ENCODE measurements around the gene GSTM3. TPM values are rescaled to one million over a fixed set of nuclear protein-coding genes. Genes with fewer than 3 reads are reported as not detected.
"Not testable (repeated sequence)": the region's sequence is repeated elsewhere in the genome, so short reads cannot be mapped to it uniquely, and the experiment has no call there.

The GSTM3 gene
- total RNA-seq, 1 donor from 2014 or later: 93.7 TPM

DNA sequence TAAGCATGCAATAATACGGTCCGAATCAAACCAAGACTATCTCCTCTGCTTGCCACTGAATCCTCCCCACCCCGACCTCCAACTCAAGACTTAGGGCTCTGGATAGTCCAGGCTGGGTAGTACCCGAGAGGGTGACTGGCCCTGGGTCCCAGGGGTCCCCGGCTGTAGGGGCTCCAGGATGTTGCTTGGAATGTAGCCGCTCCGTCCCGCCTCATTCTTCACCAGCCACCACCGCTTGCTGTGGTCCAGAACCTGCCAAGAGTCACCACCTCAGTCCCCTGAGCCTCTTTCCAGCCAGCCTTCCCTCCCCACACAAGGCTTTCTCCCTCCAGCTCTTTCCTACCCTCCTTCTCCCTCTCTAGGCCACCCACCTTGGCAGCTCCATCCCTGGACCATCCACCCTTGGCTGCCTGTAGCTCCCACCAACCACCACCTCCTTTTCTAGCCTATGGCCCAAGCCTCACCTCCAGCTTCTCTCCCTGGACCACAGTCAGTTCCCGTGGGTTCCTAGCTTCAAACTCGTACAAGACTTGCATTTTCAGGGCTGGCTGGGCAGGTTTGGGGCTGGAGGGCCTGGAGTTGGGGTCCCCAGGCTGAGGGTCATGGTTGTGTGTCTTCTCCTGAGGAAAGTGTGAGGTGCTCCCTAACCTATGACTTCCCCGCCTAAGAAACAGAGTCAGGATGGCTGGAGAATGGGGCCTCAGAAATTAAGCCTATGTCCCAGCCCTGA, 10.9 kb upstream of the GSTM3 start:
- DNase-seq: no peak
- TF ChIP-seq, protein P1, sequence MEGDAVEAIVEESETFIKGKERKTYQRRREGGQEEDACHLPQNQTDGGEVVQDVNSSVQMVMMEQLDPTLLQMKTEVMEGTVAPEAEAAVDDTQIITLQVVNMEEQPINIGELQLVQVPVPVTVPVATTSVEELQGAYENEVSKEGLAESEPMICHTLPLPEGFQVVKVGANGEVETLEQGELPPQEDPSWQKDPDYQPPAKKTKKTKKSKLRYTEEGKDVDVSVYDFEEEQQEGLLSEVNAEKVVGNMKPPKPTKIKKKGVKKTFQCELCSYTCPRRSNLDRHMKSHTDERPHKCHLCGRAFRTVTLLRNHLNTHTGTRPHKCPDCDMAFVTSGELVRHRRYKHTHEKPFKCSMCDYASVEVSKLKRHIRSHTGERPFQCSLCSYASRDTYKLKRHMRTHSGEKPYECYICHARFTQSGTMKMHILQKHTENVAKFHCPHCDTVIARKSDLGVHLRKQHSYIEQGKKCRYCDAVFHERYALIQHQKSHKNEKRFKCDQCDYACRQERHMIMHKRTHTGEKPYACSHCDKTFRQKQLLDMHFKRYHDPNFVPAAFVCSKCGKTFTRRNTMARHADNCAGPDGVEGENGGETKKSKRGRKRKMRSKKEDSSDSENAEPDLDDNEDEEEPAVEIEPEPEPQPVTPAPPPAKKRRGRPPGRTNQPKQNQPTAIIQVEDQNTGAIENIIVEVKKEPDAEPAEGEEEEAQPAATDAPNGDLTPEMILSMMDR (IDR thresholded peaks at IDR 0.05; ENCODE audit: borderline replicate concordance): no peak
- H3K4me3 ChIP-seq: no peak overlapping the region
- no peak overlapping the region for H3K27ac ChIP-seq (replicated peaks)
- no peaks in the 10 kb centered on the region for H3K9me3 ChIP-seq (replicated peaks)
- H3K36me3 ChIP-seq: no peaks in the 10 kb centered on the region
- intact Hi-C loops (cut with micrococcal nuclease): no loop called here
- peaks cover 7% of the 10 kb centered on the region for H3K4me1 ChIP-seq
- H3K27me3 ChIP-seq (ENCODE audit: low read depth): no peaks in the 10 kb centered on the region

- no peaks in the 10 kb centered on the region for H3K9me3 ChIP-seq (replicated peaks)
Observed at GRCh38 chr1:109750920-109751319, 10.1 kb upstream of the GSTM3 start.

DNA sequence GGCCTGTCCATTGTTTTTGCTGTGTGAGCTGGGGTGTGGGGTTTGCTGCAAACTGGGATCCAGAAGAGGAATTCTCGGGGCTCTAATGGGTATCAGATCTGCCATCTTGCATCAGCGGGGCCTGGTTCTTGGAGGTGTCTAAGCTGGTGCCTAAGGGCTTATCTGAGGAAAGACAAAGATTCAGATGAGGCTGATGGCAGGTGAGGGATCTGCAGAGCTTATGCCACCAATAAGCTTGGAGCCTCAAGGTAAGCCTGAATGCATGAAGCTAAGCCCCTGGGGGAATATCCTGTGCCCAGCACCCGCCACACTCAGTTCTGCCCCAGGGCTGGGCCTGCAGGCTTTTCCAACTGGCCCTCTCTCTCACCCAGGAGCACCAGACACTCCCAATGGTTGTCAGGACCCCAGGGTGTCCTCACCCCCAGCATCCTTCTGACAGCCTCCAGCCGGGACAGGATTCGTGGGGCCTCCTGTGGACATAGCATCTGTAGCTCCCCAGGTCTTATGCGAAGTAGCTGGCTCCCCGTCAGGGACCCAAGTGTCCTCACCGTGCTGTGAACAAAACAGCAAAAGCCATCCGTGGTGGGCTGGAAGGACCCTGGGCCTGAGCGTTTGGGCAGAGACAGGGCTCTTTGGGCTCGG, 9.5 kb upstream of the GSTM3 start:
- intact Hi-C loops (cut with micrococcal nuclease): no loop called here

More at GRCh38 chr1:109750920-109751319, 10.1 kb upstream of the GSTM3 start:
- Histone ChIP-seq H3K27ac (replicated peaks) (no peak overlapping the region), H3K4me1 (peaks cover 7% of the 10 kb centered on the region), H3K27me3 (ENCODE audit: low read depth) (no peaks in the 10 kb centered on the region), H3K4me3 (no peak overlapping the region), H3K36me3 (no peaks in the 10 kb centered on the region)
- intact Hi-C loops (cut with micrococcal nuclease): no loop called here
- TF ChIP-seq, protein P1 (IDR thresholded peaks at IDR 0.05; ENCODE audit: borderline replicate concordance): no peak
- DNase-seq: no peak

GRCh38 chr1:109749221-109749620, 8.4 kb upstream of the GSTM3 start:
- Histone ChIP-seq H3K36me3 (no peaks in the 10 kb centered on the region), H3K4me1 (peaks cover 7% of the 10 kb centered on the region), H3K9me3 (replicated peaks) (no peaks in the 10 kb centered on the region), H3K27me3 (ENCODE audit: low read depth) (no peaks in the 10 kb centered on the region), H3K27ac (replicated peaks) (no peak overlapping the region), H3K4me3 (no peak overlapping the region)
- TF ChIP-seq, protein P1 (IDR thresholded peaks at IDR 0.05; ENCODE audit: borderline replicate concordance): no peak
- no peak for DNase-seq
- intact Hi-C loops (cut with micrococcal nuclease): no loop called here

More for the DNA sequence above, 9.5 kb upstream of the GSTM3 start:
- H3K4me1 ChIP-seq: peaks cover 7% of the 10 kb centered on the region
- H3K9me3 ChIP-seq (replicated peaks): no peaks in the 10 kb centered on the region
- no peaks in the 10 kb centered on the region for H3K27me3 ChIP-seq (ENCODE audit: low read depth)
- TF ChIP-seq, protein P1 (IDR thresholded peaks at IDR 0.05; ENCODE audit: borderline replicate concordance): no peak
- no peak overlapping the region for H3K27ac ChIP-seq (replicated peaks)
- DNase-seq: no peak
- H3K36me3 ChIP-seq: no peaks in the 10 kb centered on the region
- no peak overlapping the region for H3K4me3 ChIP-seq

DNA sequence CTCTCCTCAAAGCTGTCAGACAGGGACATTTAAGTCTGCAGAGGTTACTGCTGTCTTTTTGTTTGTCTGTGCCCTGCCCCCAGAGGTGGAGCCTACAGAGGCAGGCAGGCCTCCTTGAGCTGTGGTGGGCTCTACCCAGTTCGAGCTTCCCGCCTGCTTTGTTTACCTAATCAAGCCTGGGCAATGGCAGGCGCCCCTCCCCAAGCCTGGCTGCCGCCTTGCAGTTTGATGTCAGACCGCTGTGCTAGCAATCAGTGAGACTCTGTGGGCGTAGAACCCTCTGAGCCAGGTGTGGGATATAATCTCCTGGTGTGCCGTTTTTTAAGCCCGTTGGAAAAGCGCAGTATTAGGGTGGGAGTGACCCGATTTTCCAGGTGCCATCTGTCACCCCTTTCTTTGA, 7.5 kb upstream of the GSTM3 start:
- intact Hi-C loops (cut with micrococcal nuclease); DNase-seq; H3K27me3 ChIP-seq (ENCODE audit: low read depth); H3K27ac ChIP-seq (replicated peaks); H3K36me3 ChIP-seq; H3K4me1 ChIP-seq; H3K4me3 ChIP-seq; H3K9me3 ChIP-seq (replicated peaks): not testable (repeated sequence)

All from left ventricle myocardium inferior (tissue), 1 donor.